ENCODE measurements around the gene NLRC3.

Gene NLRC3

GRCh38 chr16:3597676-3598075 is 20.5 kb upstream of the NLRC3 start:
- DNase-seq = no peak

- no peak for DNase-seq
Measured at GRCh38 chr16:3597226-3597625, 20.0 kb upstream of the NLRC3 start.

GRCh38 chr16:3596101-3596861 is 19.1 kb upstream of the NLRC3 start:
- DNase-seq = no peak

DNA sequence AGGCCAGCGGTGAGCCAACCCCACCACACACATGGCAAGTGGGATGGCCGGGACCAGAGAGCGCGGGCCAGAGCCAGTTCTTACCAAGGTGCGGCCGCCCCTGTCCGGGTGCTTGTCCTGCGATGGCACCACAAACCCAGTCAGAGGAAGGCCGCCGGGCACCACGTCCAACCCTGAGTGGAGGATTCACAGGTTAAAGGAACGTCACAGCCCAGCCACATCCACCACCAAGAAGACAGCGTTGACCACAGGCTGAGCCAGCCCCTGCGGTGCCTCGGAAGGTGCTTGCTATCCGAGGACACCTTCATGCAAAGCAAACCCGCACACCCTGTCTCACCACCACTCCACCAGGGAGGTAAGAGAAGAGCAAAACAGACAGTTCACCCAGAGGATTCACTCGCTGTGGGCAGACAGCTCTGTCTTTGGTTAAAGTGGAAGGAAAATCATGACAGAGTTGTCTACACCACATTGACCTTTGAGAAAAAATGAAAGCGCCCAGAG is 18.4 kb upstream of the NLRC3 start:
- no peak for DNase-seq

DNA sequence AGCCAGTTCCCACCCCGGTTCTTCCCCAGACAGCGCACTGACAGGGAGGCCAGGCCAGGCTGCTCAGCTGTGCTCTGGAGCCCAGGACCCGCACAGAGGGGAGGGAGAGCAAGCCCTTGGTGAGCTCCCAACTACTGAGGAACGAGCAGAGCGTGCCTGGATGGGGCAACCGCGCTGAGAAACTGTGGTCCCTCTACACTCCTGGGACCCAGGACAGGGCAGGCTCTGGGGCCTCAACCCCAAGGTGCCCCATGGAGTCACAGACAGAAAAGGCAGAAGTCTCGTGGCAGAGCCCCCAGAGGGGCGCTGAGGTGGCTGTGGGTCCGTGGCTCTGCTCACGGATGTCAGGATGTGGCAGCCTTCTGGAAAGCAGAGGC is 17.9 kb upstream of the NLRC3 start:
- no peak for DNase-seq

- no peak for DNase-seq
Measured at GRCh38 chr16:3594316-3595109, 17.3 kb upstream of the NLRC3 start.

GRCh38 chr16:3592559-3592958 is 15.4 kb upstream of the NLRC3 start:
- DNase-seq = no peak

GRCh38 chr16:3591991-3592390 is 14.8 kb upstream of the NLRC3 start:
- DNase-seq = no peak

GRCh38 chr16:3591436-3591803 is 14.2 kb upstream of the NLRC3 start:
- DNase-seq = no peak

DNA sequence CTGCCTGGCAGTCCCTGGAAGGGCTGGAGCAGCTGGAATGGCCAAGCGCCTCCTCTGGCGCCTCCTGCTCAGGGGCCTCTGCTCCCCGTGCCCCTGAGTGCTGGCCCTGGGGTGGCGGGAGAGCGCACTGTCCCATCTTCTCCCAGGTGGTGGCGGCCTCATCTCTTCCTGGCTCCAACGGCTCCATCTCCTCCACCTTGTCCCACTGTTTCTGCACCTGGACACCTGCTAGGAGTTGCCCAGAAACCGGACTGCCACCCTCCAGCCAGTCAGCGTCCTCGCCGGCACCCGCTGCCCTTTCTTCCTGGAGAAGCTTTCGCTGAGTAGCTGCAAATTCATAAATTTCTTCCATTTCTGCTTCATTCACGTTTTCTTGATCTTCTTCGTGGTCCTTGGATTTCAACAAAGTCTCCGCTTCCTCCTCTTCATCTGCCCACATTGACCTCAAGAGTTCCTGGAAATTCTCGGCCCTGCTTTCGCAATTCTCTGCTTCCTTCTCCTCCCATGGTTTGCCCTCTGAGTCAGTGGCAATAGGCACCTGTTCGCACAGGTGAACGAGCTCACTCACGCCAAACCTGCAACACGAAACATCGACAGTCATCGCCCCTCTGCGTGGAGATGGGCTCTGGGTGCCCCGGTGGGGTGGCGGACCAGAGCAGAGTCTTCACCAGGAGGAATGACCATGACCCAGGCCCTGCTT is 13.7 kb upstream of the NLRC3 start:
- DNase-seq = no peak

GRCh38 chr16:3589991-3590701 is 12.9 kb upstream of the NLRC3 start:
- no peak for DNase-seq

GRCh38 chr16:3589441-3589921 is 12.3 kb upstream of the NLRC3 start:
- DNase-seq = no peak

GRCh38 chr16:3589001-3589400 is 11.8 kb upstream of the NLRC3 start:
- no peak for DNase-seq

DNA sequence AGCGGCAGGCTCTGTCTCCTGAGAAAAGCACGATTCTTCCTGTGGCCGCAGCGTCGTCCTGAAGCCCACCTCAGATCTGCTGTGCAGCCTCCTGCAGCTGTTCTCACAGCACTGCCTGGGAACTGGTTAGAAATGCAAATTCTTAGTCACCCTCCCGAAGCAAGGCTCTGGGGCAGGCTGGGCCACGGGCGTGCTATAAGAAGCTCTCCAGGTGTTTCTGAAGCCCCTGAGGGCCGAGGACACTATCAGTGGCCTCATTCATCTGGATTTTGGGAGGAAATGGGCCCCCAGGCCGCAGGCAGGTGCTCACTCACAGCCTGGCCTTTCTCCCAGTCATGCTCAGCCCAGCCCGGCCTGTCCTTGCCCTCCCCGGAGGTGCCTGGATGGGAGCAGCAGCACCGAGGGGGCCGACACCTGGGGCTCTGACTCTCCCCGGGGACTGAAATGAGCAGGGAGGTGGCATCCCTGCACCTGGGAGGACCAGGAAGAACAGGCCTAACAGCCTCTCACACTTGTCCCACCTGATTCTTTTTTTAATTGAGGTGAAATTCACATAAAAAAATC is 10.4 kb upstream of the NLRC3 start:
- DNase-seq = peak; percentile 28 to 84

DNA sequence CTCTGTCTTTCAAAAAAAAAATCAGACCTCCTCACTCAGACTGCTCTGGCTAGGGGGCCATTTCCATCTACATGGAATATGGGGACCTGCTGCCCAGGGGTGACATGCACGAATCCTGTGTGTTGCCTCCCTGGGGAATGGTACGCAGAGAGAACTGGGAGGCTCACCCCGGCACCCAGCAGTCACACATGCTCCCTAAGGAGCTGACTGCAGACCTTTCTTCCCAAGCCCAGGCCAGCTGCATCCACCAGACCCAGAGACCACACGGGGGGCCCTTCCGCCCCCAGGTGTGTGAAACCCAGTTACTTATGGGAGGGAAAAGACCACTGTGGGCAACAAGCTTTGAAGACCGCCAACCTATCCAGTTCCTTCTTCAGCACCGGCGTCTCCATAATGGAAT is 7.2 kb upstream of the NLRC3 start:
- DNase-seq = no peak

GRCh38 chr16:3583303-3584038 is 6.3 kb upstream of the NLRC3 start:
- DNase-seq = no peak

DNA sequence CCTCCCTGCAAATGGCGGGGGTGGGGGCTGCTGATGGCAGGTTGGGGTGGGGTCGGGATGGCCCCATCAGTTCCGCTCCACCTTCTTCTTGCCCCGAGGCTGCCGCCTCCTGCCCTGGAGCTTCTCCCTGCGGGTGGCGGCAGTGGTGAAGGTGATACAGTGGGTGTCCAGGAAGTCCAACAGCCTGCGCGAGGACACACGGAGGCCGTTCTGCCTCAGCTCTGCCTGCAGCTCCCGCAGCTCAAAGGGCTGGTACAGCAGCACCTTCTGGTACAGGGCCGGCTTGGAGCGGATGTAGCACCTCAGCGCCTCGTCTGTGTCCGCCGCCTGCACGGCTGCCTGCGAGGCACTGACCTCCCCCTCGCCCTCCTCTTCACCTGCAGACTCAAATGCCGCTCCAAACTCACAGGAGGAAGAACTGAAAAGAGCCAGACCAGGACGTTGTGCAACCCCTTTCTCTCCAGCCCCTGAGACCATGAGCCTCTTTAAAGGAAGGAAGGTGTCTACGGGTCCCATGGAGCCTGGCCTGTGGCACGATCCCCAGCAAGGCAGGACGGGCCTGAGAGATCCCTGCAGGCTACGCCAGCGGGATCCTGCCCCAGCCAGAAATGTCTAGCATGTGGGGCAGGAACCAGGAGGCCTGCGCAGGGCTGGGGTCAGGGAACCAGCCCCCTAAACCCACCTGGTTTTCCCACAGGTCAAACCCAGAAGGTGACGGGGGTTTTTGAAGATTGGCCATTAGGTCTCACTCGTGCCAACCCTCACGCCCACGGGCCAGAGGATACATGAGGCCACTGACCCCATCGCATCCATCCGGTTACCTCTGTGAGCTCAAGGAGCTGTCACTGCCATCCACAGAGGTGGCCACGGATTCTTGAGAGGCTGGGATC is 5.3 kb upstream of the NLRC3 start:
- DNase-seq = no peak

GRCh38 chr16:3581392-3581791 is 4.2 kb upstream of the NLRC3 start:
- no peak for DNase-seq

DNA sequence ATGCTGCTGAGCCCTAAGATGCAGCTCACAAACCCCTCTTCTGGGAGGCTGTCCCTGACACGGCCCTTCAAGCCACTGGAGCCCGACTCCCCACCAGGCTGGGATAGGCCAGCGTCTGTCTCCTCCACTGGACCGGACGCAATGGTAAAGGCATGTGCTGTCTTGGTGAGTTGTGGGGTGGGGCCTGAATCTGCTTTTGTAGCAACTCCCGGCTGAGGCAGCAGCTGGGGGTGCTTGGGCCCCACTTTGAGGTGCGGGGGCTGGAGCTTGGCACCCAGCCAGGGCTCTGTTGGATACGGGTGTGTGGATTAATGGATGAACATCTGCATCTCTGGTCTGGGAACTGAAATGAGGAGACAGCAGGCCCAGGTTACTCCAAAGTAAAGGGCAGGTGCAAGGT is 3.5 kb upstream of the NLRC3 start:
- no peak for DNase-seq

DNA sequence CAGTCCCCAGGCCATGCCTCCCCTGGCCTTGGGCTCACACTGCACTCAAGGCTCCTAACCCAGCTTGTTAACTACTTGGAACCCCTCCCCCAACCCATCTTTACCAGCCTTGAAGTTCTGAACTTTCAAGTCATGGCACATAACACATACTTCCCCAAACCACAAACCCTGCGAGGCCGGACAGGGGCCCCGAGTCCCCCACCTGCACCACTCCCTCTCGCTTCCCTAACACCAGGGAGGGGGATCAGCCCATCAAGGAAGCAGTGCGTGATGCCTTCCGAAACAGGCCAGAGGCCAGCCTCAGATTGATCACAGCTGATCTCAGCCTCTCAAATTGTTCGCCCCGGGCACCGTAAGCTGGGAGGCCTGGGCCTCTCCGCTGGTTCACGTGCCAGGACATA is 3.0 kb upstream of the NLRC3 start:
- DNase-seq = no peak

DNA sequence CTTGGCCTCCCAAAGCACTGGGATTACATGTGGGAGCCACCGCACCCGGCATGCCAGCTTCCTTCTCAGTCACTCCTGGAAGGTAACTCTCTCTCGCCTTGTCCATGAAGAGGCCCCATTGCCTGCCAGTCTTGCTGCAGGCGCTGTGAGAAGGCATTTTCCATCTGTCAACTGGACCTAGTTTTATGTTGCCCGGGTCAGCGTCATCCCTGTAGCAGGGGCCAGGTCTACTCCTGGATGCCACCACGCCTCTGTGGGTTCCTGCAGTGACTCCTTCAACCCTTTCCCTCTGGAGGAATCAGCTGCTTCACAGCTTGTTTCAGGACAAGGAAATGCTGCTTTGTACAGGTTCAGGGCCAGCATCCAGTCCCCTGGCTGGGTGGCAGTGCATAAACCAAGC is 2.6 kb upstream of the NLRC3 start:
- DNase-seq = no peak

All from NCI-H526 (cell line).